GM12801 (cell line): ENCODE results near the gene CRYBG3.

Experiments used
- CTCF ChIP-seq: IDR thresholded peaks from one replicate; pipeline ENCODE4 v1.5.1; 2011; ENCODE audit warnings: control low read depth; ENCODE audit not compliant: insufficient read length; ENCODE audit errors: extremely low read depth

CRYBG3 gene

GRCh38 chr3:97825101-97825500 lies 3.3 kb downstream of the CRYBG3 start:
- TF ChIP-seq CTCF, result no peak

DNA sequence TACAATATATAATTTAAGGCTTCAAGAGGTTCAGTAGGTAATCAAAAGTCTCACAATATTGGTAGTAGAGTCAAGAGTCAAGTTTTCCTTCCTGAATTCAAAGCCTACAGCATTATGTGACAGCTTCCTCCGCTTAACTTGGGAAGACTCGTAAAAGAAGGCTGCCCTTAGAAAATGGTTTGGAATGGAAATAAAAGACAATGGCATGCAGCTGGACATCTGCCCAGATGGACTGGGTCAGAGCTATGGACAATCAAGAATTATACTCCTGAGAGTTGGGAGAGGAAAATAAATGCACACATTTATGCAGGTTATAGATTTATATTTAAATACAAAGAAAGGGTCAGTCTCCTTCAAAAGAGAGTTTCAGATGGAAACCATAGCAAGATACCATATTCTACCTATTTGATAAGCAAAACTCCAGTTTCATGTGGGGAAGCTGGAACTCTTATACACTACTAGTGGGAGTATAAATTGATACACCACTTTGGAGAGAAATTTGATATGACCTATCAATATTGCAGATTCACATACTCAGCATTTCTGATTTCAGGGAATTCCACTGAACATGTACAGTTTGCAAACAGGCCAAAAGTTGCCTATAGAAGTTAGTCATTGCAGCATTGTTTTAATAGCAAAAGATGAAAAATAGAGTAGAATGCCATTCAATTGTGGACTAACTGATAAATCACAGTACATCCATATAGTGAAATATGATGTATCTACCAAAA lies 6.1 kb downstream of the CRYBG3 start:
- no peak for TF ChIP-seq CTCF

DNA sequence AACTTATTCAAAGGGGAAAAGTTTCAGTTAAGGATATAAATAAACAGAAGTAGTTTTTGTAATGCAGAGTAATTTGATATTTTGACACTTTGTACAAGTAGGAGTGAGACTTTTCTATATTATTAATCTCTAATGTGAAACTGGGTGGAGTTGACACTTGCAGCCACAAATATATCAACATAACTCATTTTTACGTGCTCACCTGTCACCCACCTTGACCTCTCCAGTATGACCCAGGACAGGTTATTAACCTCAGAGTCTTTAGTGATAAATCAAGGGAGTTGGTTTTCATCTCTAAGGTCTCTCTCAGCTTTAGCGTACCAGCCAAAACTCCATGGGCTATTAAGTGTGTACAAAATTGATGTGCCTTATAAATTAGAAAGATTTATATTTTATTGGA lies 7.4 kb downstream of the CRYBG3 start:
- TF ChIP-seq CTCF, result no peak

GRCh38 chr3:97830638-97831037 lies 8.8 kb downstream of the CRYBG3 start:
- no peak for TF ChIP-seq CTCF

GRCh38 chr3:97831140-97831539 lies 9.3 kb downstream of the CRYBG3 start:
- TF ChIP-seq CTCF, result no peak

GRCh38 chr3:97835761-97836160 lies 13.9 kb downstream of the CRYBG3 start:
- no peak for TF ChIP-seq CTCF

GRCh38 chr3:97838393-97838792 lies 16.6 kb downstream of the CRYBG3 start:
- TF ChIP-seq CTCF, result no peak
